Progenitor cell of endocrine pancreas (in vitro differentiated cells): ENCODE measurements around the gene PRKN. TPM values are rescaled to one million over a fixed set of nuclear protein-coding genes. Genes with fewer than 3 reads are reported as not detected.
A peak's percentile ranks its signal among the peaks of the same experiment; 100 is the strongest.

Experiments
- DNase-seq: peaks from one replicate; pipeline ENCODE4 v3.0.0; 2021; ENCODE audit warnings: low spot score; ENCODE audit not compliant: unreplicated experiment
- H3K27ac Mint-ChIP-seq: 2 replicates; pipeline ENCODE4 v1.8.0; 2021; ENCODE audit warnings: mild to moderate bottlenecking, moderate library complexity, mixed read lengths
- H3K27me3 Mint-ChIP-seq: 2 replicates; pipeline ENCODE4 v1.8.0; 2021; ENCODE audit warnings: mixed read lengths
- H3K36me3 Mint-ChIP-seq: 2 replicates; pipeline ENCODE4 v1.8.0; 2022; ENCODE audit warnings: mixed read lengths; ENCODE audit not compliant: insufficient read depth
- H3K4me1 Mint-ChIP-seq: 2 replicates; pipeline ENCODE4 v1.8.0; 2021; ENCODE audit warnings: low read depth, mixed read lengths
- H3K4me3 Mint-ChIP-seq: 2 replicates; pipeline ENCODE4 v1.8.0; 2021; ENCODE audit warnings: low read depth, mild to moderate bottlenecking, moderate library complexity, mixed read lengths
- H3K9me3 Mint-ChIP-seq: 2 replicates; pipeline ENCODE4 v1.8.0; 2021; ENCODE audit warnings: low read depth, mixed read lengths
- CTCF ChIP-seq: fragments of 200-600 bp; sonication (generic); IDR thresholded peaks from one replicate; pipeline ENCODE4 v1.5.0; 2021; ENCODE audit warnings: antibody characterized with exemption, mild to moderate bottlenecking; ENCODE audit not compliant: unreplicated experiment
- total RNA-seq: library from RNA; stranded (reverse); gene quantifications from 2 replicates; pipeline ENCODE4 v1.2.1, GENCODE V29; 2021

Gene PRKN
- total RNA-seq, 1 donor from 2014 or later, result 4.6 TPM

GRCh38 chr6:161377116-161377515 lies 1350.5 kb downstream of the PRKN start:
- no peaks in the 10 kb centered on the region for H3K36me3 Mint-ChIP-seq
- H3K4me3 Mint-ChIP-seq, result no peak overlapping the region
- H3K27me3 Mint-ChIP-seq, result peaks cover 9% of the 10 kb centered on the region
- no peak for TF ChIP-seq CTCF
- H3K4me1 Mint-ChIP-seq, result peaks cover 5% of the 10 kb centered on the region
- no peak overlapping the region for H3K27ac Mint-ChIP-seq
- DNase-seq, result no peak
- H3K9me3 Mint-ChIP-seq, result no peaks in the 10 kb centered on the region

GRCh38 chr6:161376367-161376766 lies 1351.2 kb downstream of the PRKN start:
- Mint-ChIP-seq H3K4me3 (no peak overlapping the region), H3K36me3 (no peaks in the 10 kb centered on the region), H3K4me1 (peaks cover 5% of the 10 kb centered on the region), H3K27ac (no peak overlapping the region), H3K9me3 (no peaks in the 10 kb centered on the region), H3K27me3 (peaks cover 9% of the 10 kb centered on the region)
- no peak for TF ChIP-seq CTCF
- no peak for DNase-seq

- H3K4me3 Mint-ChIP-seq, result no peak overlapping the region
- no peaks in the 10 kb centered on the region for H3K9me3 Mint-ChIP-seq
- DNase-seq, result no peak
- peaks cover 9% of the 10 kb centered on the region for H3K27me3 Mint-ChIP-seq
- H3K27ac Mint-ChIP-seq, result no peak overlapping the region
- H3K4me1 Mint-ChIP-seq, result peaks cover 4% of the 10 kb centered on the region
- TF ChIP-seq CTCF, result peak; percentile 51
- no peaks in the 10 kb centered on the region for H3K36me3 Mint-ChIP-seq
Measured at GRCh38 chr6:161374971-161375873, 1352.3 kb downstream of the PRKN start.

GRCh38 chr6:161373905-161374451 lies 1353.6 kb downstream of the PRKN start:
- peaks cover 6% of the 10 kb centered on the region for H3K27me3 Mint-ChIP-seq
- DNase-seq, result peak; percentile 65
- H3K9me3 Mint-ChIP-seq, result no peaks in the 10 kb centered on the region
- no peak overlapping the region for H3K27ac Mint-ChIP-seq
- peak; percentile 98 for TF ChIP-seq CTCF
- H3K36me3 Mint-ChIP-seq, result no peaks in the 10 kb centered on the region
- no peaks in the 10 kb centered on the region for H3K4me1 Mint-ChIP-seq
- H3K4me3 Mint-ChIP-seq, result no peak overlapping the region

GRCh38 chr6:161372422-161372793 lies 1355.2 kb downstream of the PRKN start:
- H3K4me3 Mint-ChIP-seq, result no peak overlapping the region
- H3K27me3 Mint-ChIP-seq, result peaks cover 4% of the 10 kb centered on the region
- H3K9me3 Mint-ChIP-seq, result no peaks in the 10 kb centered on the region
- no peak for DNase-seq
- H3K4me1 Mint-ChIP-seq, result peaks cover 3% of the 10 kb centered on the region
- TF ChIP-seq CTCF, result no peak
- no peak overlapping the region for H3K27ac Mint-ChIP-seq
- H3K36me3 Mint-ChIP-seq, result no peaks in the 10 kb centered on the region
